K562 (cell line): ENCODE data around the gene DGAT2.

Experiments
- EP300 ChIP-seq: IDR thresholded peaks from 2 replicates; pipeline ENCODE4 v1.6.1; 2012; ENCODE audit warnings: low read length, improper control_type of control experiment
- RAD21 ChIP-seq, 2 experiments: fragments of 250-450 bp in 1 of 2; fragments of 450-650 bp in 1 of 2; sonication (Bioruptor Pico) in 1 of 2; formaldehyde crosslinking in 1 of 2; IDR thresholded peaks in 1 of 2; conservative IDR thresholded peaks in 1 of 2; 2 replicates each; pipeline versions ENCODE4 v1.4.0 to v1.8.0; 2020 to 2022; ENCODE audit warnings: mild to moderate bottlenecking in 2 of 2, moderate library complexity in 1 of 2
- TF ChIP-seq, protein P1 (sequence below), 2 experiments: fragments of 200-800 bp in 1 of 2; sonication (Bioruptor generic) in 1 of 2; sonication (generic) in 1 of 2; formaldehyde crosslinking in 1 of 2; IDR thresholded peaks in 1 of 2; conservative IDR thresholded peaks in 1 of 2; 2 replicates each; pipeline versions ENCODE4 v1.5.0 to v1.6.1; 2016 to 2020; ENCODE audit warnings: missing compliant biosample characterization in 1 of 2, missing genetic modification characterization in 1 of 2, missing genetic modification reagents in 1 of 2

DNA sequence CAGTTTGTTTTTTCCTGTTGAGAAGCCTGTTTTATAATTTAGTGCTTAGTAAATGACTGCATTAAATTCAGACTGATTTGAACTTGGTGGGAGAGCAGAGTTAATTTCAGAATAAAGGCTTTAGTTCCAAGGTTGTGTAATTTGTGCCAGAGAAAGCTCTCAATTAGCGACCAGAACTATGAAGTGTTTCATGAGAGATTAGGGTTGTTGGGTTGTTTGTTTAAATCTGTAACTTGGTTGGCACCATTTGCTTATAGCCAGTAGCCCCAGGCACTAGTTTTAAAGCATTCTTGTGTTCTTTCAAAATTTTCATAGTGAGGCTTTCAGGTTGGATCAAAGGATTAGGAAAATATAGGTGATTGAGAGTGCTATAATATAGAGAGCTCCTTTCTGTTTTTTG lies 71.9 kb downstream of the DGAT2 start:
- no peak for TF ChIP-seq RAD21 (CRISPR knock-in tag; conservative IDR thresholded peaks at IDR 0.05 in 1 of 2, IDR thresholded peaks at IDR 0.05 in 1 of 2)
- no peak for TF ChIP-seq EP300
- TF ChIP-seq, protein P1, sequence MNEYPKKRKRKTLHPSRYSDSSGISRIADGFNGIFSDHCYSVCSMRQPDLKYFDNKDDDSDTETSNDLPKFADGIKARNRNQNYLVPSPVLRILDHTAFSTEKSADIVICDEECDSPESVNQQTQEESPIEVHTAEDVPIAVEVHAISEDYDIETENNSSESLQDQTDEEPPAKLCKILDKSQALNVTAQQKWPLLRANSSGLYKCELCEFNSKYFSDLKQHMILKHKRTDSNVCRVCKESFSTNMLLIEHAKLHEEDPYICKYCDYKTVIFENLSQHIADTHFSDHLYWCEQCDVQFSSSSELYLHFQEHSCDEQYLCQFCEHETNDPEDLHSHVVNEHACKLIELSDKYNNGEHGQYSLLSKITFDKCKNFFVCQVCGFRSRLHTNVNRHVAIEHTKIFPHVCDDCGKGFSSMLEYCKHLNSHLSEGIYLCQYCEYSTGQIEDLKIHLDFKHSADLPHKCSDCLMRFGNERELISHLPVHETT (CRISPR knock-in tag; conservative IDR thresholded peaks at IDR 0.05 in 1 of 2, IDR thresholded peaks at IDR 0.05 in 1 of 2): no peak
